GM18499 (cell line): ENCODE measurements around the gene RESP18.
"Not testable (repeated sequence)": the region's sequence is repeated elsewhere in the genome, so short reads cannot be mapped to it uniquely, and the experiment has no call there.

Source experiments
- ATAC-seq: cut with Tn5 transposase; IDR thresholded peaks from one replicate; pipeline ENCODE4 v1.9.1; 2021; ENCODE audit warnings: moderate number of reproducible peaks; ENCODE audit not compliant: insufficient read depth, unreplicated experiment

RESP18 gene

GRCh38 chr2:219327719-219328118 lies 4.8 kb downstream of the RESP18 start:
- ATAC-seq, result no peak

DNA sequence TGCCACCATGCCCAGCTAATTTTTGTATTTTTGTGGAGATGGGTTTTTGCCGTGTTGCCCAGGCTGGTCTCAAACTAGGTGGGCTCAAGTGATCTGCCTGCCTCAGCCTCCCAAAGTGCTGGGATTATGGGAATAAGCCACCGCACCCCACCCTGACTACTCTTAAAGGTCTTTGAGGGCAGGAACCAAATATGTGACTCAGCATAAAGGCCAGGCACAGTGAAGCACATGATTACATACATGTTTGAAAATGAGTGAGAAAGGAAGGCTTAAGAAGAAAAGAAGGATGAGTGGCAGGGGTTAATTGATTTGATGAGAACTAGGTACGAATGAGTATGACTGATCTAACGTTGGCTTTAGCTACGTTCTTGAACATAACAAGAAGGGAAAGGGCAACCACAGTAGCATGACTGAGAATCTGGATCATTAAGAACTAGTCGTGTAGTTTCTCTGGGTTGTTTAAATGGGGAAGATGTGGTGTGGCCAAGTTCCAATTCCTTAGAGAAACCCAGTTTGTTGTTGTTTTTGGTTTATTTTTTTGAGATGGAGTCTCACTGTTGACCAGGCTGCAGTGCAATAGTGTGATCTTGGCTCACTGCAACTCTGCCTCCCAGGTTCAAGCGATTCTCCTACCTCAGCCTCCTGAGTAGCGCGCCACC lies 6.8 kb downstream of the RESP18 start:
- ATAC-seq, result no peak

- no peak for ATAC-seq
Measured at GRCh38 chr2:219325136-219325535, 7.4 kb downstream of the RESP18 start.

DNA sequence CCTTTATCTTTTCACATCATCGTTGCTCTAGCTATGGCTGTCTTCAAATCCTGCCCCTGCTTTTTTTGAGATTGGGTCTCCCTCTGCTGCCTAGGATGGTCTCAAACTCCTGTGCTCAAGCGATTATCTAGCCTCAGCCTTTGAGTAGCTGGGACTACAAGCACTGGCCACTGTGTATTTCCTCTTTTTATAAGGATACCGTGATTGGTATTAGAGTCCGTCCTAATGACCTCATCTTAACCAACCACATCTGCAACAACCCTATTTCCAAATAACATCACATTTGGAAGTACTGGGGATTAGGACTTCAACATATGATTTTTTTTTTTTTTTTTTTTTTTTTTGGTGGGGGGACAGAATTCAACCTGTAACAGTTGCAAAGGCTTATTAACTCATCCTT lies 9.1 kb downstream of the RESP18 start:
- no peak for ATAC-seq

GRCh38 chr2:219314804-219315468 lies 17.6 kb downstream of the RESP18 start:
- ATAC-seq, result no peak

DNA sequence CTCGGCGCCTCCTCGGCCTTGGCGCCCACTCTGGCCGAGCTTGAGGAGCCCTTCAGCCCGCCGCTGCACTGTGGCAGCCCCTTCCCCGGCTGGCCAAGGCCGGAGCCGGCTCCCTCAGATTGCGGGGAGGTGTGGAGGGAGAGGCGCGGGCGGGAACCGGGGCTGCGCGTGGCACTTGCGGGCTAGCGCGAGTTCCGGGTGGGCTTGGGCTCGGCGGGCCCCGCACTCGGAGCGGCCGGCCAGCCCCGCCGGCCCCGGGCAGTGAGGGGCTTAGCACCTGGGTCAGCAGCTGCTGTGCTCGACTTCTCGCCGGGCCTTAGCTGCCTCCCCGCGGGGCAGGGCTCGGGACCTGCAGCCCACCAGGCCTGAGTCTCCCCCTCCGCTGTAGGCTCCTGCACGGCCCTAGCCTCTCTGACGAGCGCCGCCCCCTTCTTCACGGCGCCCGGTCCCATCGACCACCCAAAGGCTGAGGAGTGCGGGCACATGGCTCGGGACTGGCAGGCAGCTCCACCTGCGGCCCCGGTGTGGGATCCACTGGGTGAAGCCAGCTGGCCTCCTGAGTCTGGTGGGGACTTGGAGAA lies 19.8 kb downstream of the RESP18 start:
- not testable (repeated sequence) for ATAC-seq

GRCh38 chr2:219309278-219309677 lies 23.3 kb downstream of the RESP18 start, which contains the start of gene PTPRN:
PTPRN (minus strand) TSS chr2:219309401; CDS start chr2:219309332, 69 bp downstream.
- ATAC-seq, result no peak

DNA sequence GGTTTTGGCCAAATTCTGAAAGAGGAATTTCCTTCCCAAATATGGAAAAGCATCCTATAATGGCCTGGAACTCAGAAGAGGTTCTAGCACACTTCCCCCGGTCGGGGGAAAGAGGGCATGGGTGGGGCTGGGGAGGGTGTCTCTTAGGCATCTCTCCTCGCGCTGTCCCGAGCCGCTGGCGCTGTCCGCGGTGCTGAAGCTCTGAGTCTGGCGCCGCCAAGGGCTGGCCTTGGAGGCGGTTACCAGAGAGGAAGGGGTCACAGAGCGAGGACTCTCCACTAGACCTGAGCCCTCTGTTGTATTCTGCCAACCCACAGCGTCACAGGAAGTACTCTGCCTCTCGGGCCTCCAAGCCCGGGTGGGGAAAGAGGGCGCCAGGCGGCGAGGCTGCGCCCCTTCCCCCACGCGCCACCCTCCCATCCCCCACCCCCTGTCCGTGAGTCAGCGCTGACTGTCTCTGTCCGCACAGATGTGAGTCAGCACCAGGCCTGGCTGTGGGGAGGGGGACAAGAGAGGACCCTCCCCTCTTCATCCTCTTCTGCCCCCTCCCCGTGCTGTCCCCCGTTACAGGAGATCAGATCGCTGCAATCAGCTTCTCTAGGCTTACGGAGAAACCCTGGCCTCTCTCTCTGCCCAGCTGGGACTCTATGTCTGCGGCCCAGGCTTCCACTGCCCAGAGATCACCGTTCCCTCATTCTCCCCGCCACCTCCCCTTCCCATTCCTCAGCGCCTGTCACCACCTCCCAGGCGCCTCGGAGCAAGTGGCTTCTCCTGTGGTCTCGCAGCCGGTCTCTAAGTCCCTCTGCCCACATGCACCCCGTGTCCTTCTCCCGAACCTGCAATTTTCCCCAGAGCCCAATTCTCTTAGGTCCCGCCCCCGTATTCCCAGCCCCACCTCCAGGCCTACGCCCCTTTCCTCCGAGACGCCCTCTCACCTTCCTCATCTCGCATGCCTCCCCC lies 24.1 kb downstream of the RESP18 start:
- no peak for ATAC-seq

DNA sequence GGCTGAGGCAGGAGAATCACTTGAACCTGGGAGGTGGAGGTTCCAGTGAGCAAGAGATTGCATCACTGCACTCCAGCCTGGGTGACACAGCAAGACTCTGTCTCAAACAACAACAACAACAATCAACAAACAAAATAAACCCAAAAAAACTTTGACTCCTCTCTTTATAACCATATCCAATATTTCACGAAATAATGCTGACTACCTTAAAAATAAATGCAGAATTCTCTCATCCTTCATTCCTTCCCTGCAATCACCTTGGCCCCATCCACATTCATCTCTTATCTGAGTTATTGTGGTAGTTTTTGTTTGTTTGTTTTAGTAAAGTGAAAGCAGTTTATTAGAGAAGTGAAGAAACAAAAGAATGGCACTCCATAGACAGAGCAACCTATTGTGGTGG lies 26.5 kb downstream of the RESP18 start:
- ATAC-seq, result no peak

GRCh38 chr2:219304223-219304622 lies 28.3 kb downstream of the RESP18 start:
- ATAC-seq, result no peak

GRCh38 chr2:219302412-219302968 lies 30.1 kb downstream of the RESP18 start:
- no peak for ATAC-seq

- ATAC-seq, result no peak
Measured at GRCh38 chr2:219300022-219300421, 32.5 kb downstream of the RESP18 start.

DNA sequence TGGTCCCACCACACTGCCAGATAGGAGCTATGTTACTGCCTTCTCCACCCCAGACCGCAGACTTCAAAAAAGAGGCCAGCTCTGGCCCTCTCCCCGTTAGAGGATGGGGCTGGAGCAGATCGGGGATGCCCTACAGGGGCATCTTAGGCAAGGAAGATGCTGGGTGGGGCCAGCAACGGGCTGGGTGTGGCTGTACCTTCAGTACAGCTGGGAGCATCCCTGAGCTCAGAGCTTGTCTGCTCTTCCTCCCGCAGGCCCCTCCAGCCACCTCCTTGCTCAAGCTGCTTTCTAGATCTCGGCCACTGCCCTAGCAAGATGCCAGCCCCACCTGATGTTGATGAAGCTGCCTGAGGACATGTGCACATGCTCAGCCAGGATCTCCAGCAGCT lies 33.2 kb downstream of the RESP18 start:
- no peak for ATAC-seq

DNA sequence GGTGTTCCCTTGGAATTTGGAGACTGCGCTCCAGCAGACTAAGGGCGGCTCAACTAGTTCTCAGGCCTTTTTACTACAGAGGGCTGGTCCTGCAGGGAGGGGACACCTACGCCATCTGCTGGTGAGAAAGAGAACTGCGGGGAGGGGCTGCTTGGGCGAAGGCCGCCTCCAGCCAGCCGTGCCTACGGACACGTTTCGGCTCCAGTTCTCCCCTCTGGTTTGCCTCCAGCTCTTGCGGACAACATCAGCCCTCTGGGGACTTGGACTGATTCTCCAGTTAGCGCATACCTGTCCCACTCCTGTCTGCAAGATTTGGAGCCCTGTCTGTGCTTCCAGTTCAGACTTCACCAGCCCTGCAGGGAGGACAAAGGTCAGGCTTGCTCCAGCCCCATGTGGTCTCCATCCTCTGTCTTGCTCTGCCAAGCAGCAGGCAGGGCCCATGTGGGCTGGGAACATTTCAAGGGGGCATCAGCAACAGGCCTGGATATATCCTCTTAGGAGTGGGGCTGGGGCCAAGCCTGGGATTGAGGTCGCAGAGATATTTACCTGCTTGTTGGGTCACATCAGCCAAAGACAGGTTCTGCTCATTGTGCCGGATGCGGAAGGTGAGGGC lies 33.7 kb downstream of the RESP18 start:
- no peak for ATAC-seq

GRCh38 chr2:219297766-219298456 lies 34.6 kb downstream of the RESP18 start:
- ATAC-seq, result no peak

GRCh38 chr2:219296631-219297391 lies 35.7 kb downstream of the RESP18 start:
- ATAC-seq, result no peak

DNA sequence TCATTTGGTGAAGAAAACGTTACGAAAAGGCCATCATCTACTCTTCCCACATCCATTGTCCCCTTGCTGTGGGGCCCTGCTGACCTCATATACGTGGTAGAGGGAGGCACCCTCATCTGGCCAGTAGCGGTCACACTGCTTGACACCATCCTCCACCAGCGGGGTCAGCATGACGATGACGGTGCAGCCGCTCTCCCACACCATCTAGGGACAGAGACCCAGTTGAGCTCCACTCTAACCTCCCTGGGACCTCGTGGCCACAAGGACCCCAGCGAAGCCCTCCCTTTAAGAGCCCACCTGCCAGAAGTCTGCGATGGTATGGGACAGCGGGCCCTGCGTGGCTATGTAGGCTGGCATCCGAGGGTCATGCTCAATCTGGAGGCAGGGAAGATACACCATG lies 36.4 kb downstream of the RESP18 start:
- ATAC-seq, result no peak
